Stimulated activated CD8-positive, alpha-beta memory T cell treated with anti-CD3 and anti-CD28 coated beads, Interleukin-7, amount 100 ng/mL, for 24 hours (primary cell): ENCODE measurements around the gene NFIB.

ENCODE experiments used
- DNase-seq: peaks from one replicate; pipeline ENCODE4 v3.0.0-alpha.2; 2020; ENCODE audit warnings: low read depth

NFIB gene

DNA sequence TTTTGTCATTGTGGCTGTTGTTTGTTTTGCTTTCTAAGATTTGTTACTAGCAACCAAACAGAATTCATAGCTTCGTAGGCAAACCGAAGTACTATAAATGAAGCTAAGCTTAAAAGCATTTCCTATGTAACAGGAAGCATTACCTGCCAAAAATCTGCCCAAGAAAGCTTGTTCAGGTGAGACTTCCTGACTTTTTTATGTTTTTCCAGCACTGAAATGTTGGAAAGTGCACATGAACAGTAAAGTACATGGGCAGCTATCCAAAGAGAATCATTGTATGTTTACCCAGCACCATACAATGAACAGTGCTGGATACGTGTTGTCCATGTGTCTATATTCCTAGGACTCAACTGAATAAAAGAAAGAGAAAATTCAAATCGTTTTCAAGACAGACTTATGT is 247.1 kb downstream of the NFIB start:
- DNase-seq: no peak

DNA sequence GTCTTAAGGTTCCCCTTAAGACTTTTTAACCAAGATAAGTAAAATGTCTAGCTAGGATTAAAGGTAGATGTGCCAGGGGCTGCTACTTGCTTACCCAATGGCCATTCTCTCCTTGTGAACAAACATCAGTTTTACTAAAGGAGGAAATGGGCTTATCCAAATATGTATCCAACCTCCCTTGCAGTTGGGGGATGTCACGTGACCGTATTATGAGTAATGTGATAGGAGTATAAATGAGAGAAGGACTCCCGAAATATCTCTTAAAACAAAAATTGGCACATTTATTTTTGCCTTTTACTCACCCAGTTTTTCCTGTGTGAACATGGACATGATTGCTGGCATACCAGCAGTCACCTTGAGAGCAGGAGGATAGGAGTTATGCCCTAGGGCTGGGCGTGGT is 247.9 kb downstream of the NFIB start:
- no peak for DNase-seq

DNA sequence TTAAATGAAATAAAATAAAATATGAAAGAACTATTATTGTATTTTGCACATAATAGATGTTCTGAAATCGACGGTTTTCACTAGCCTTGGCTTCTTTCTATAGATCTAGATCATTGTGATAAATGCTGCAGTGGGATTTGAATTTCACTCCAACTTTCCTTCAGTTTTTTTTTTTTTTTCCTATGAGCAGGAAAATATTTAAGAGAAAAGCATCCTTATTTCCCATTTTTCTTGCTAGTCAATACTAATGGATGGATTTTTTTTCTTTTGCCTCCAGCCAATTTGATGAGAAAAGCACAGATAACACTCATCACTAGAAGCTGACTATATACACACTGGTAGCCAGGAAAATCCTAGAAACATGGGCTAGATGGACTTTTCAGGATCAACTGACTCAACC is 249.0 kb downstream of the NFIB start:
- no peak for DNase-seq

DNA sequence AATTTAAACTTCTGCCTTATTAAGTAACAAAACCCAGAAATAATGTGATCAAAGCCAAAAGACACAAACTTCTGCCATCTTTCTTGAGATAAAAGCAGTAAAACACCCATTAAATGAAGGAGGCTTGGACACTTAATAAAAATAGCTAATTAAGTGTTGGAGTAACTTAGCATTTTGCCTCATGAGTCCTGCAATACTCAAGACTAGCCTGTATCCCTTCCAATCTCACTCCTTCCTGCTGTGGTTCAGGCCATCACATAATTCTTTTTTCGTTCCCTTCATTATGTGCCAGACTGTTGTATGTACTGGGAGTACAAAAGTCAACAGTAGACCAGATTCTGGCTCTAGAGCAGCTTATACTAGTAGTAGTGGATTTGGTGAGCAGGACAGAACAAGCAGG is 250.2 kb downstream of the NFIB start:
- DNase-seq: no peak

DNA sequence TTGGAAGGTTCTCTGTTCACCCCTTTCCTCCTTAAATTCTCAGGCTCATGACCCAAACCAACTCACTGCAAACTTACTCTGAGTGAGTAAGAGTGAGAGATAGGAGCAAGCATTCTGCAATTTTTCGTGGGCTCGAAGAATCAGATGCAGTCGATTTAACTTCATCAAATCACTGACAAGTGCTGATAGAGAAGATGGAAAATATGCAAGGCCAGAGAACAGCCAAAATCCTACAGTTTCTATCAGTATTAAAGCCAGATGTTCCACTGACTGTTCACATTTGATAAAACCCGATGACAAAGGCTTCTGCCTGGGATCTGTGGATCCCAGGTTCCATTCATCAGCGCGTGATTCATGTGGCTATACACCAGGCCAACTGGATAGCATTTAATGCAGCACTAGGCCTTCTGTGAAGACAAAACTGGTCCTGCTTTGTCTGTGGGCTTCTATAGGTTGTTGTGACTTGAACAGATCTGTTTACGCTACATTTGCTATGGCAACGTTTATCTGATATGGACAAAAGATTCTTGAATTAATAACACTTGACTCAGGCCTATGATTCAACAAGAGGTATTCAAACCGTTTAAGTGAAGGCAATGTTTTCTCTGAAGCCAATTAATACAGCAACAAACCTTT is 251.2 kb downstream of the NFIB start:
- no peak for DNase-seq

DNA sequence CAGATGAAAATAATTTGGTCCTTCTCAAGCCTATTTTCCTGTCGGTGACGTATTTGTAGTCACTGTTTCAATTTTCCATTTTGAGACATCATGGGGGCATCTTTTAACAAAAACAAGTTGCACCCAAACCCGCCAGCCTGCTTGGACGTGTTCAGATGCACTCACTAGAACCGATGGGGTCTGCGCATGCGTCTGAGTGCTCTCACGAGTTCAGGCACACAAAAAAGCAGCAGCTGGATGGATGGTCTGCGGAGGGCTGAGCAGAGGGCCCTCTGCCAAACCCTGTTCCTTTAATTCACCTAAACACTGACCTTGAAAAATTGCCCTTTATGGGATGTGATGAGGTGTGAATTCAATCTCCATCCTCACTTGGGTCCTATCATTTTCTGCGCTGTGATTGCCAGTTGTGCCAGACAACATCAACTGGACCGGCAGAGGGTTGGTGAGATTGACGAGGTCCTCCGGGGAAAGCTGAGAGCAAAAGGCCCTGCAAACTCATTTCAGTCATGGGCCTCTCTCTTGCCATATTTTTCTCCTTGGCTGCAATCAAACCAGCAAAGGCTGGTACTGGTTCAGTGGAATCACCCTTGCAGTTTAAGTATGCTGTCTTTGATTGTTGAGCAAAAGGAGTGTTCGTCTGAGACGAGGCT is 251.9 kb downstream of the NFIB start:
- DNase-seq: no peak

DNA sequence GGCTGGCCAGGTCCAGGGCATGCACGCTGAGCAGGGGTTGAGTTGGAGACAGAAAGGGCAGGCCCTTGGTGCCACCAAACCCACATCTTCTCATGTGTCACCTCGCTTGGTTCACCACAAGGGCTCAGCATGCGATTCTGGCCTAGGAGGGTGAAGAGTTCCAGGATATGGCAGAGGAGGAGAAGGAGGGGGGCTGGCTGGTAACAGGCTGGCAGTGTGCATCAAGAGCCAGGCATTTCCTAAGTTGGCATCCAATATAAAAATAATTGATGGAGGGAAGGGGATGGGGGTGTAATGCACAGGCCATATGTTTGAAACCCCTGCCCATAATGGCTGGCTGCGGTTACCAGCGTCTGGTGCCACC is 255.6 kb downstream of the NFIB start:
- DNase-seq: no peak

DNA sequence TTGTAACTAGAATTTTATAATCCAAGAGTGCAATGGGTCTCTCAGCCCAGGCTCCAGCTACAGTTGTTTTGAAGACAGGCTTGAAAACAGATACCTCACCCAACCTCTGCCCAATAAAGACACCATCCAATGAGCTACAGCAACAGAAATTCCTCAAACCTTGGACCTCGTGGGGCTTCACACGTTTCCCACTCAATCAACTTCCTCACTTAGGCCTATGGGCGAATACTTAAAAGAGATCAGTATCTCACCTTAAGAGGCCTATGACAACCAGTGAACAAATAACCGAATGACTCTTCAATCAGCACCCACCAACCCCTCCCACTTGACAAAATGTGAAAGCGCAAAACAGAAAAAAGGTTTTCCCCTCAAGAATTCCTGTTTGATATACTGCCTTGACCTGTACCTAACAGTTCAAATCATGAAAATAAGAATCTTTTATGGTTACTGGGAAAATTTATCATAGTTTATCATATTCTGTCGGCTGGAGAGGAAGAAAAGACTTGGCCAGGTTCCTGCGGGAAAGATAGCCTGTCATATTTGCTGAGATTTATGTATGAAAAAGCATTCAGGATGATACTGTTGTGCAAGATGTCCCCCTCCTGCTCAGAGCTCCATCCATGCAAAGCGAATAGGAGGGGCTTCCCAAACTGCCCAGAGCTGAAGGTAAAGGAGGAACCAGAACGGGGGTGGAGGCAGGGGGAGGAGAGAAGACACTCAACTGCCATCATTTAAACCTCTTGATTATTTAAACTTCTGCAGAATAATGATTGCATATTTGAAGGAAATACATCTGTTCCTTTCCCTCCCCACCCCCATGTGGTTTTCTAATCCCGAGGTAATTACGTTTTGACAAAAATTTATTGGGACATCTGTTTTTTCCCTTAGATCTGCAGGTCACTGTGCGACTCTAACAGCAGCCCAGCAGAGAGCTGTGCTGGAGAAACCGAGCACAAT is 256.3 kb downstream of the NFIB start:
- no peak for DNase-seq

DNA sequence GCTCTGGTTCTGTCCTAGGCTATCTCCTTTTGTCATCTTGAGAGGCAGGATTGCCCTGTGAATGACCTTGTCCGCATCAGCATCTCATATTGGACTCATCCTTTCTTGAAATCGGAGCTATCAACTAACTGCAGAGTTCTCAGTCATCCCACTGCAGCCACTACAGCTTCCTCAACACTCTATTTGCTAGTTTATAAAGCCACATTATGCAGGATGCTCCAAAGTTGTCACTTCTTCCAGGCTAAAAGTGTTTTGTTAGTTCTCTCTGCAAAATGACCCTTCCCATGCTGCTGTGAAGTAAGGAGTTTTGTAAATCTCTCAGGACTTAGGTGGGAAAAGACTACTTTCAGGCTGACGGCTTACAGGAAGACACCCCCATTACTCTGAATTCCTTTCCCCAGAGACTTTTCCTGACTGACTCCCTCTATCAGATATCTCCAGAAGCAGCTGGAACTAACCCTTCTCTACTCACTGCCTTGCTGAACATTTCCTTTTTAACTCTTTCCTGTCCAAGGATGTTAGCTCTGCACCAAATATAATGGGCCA is 257.6 kb downstream of the NFIB start:
- DNase-seq: no peak

DNA sequence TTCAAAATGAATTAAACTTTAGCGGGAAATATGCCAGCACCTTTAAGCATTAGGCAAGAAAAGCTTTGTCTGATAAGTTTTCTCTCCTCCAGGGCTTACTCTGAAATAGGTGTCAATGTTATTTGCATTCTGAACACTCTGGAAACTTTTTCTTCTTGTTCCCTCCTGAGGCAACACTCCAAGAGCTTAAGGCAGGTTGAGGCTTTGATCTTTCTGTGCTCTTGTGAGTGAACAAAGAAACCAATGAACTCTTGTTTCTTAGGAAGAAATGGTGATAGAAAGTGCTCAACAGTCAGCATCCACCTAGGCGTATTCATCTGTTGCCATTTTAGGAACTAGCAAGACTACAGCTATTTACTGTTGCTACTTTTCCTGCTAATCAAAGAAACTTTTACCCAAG is 259.8 kb downstream of the NFIB start:
- no peak for DNase-seq

DNA sequence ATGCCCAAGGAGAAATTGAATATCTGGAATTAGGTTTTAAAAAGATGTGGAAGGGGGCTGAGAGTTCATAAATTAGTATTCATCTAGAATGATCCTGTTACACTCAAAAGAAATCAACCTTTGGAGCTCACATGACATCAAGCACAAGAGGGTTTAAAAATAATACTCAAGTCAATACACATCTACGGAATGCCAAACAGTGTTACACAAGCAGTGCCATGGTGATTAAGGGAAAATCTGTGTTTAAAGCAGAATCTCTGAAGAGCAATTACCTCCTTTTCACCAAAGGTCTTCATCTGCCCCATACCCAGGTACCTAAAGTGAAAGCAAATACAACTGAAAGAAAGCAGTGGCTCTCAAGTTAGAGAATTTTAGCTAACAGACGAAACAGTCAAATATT is 261.6 kb downstream of the NFIB start:
- no peak for DNase-seq

DNA sequence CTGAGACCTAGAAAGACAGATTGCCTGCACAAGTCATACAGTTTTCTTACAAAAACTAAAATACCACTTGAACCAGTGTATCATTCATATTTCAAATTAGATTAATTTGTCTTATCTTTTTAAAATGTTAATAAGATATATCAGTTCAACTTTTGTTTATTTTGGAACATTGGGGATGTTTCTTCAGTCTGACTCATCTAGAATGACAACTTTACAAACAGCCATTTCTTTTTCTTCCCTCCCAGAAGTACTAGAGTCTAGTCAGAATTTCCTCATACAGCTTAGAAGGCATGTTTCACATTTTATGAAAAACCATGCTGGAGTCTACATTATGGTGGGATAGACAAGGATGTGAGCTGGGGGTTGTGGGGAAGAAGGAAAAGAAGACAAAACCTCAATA is 262.5 kb downstream of the NFIB start:
- no peak for DNase-seq

DNA sequence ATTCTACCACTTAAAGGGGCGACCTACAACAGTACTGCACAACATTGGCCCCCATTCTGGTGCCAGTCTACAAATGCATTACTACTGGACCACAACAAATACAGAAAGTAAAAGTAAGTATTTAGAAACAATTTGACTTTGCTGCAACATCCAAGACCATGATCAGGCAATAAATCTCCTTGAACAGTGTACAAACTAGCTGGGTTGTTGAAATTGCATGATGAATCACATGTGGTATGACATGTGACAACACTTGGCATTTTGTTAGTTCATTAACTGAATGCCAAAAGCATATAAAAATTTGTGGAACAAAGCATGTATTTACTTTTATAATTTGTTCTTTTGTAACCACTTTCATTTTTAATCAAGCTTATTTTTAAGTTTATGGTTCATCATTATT is 270.5 kb downstream of the NFIB start:
- no peak for DNase-seq

DNA sequence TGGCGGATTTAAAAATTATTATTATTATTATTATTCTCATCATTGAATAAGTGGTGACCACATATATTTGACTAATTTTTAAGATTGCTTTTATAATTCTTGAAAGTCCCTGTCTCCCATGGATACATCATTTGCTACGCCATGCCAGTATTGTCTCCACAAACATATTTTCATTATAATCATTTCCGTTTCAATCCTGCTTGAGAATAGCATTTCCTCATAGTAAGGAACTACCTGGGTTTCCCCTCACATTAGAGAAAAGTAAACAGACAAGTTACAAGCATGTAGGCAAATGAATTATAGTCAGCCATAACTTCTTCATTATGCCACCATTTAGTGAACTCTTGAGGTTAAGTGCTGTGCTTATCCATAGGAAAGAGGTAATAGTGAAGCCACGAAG is 276.6 kb downstream of the NFIB start:
- no peak for DNase-seq

DNA sequence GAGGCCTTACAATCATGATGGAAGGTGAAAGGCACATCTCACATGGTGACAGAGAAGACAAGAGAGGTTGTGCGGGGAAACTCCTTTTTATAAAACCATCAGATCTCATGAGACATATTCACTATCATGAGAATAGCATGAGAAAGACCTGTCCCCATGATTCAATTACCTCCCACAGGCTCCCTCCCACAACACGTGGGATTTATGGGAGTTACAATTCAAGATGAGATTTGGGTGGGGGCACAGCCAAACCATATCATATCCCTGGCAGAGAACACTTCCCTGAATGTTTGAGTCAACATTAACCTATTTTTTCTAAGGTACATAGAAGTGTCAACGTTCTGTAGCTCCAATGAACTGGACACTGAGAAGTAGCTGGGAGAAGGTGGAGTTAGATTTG is 280.9 kb downstream of the NFIB start:
- no peak for DNase-seq
